ENCODE data around the gene LRRC36. TPM values are rescaled to one million over a fixed set of nuclear protein-coding genes. Genes with fewer than 3 reads are reported as not detected.

Gene LRRC36
- total and polyA plus RNA-seq, 2 of the 13 experiments (the other 11 are each of a cell fraction or from before 2014, with no cell fraction given): 0.12 to 0.15 TPM

- no peak for DNase-seq (ENCODE audit: low spot score)
- in situ Hi-C loops (cut with HindIII; ENCODE audit: extremely low pct_ligation_motif_present, low pct_unique_long_range_greater_than_20kb): no loop called here
- no peak overlapping the region for H3K4me3 ChIP-seq (replicated peaks in 1 of 3; ENCODE audit: insufficient read depth in 1 of 3, low read depth in 2 of 3, low read length in 3 of 3)
- ChIA-PET POLR2A (interaction anchor here (1.1 kb wide), 1 partner anchor 11 kb away, joined by 3 read pairs; no protein-coding TSS in a partner anchor), CTCF (ENCODE audit: low intra/inter-chr PET ratio, low total read pairs) (interaction anchor here (2.3 kb wide), 1 partner anchor 138 kb away, joined by 7 read pairs; the partner anchor contains the start of gene PLEKHG4)
- H3K4me1 ChIP-seq (ENCODE audit: insufficient read depth, low read length): peaks cover 32% of the 10 kb centered on the region
- no peaks in the 10 kb centered on the region for H3K9me3 ChIP-seq (ENCODE audit: low read length)
- BruUV-seq (replicated peaks): no TSS peak
- H2AFZ ChIP-seq (ENCODE audit: low read length): no peak overlapping the region
- no peak overlapping the region for H3K9ac ChIP-seq (ENCODE audit: insufficient read depth, low read depth, low read length)
- H3K4me2 ChIP-seq (ENCODE audit: low read depth, low read length): no peak overlapping the region
- no peaks in the 10 kb centered on the region for H4K20me1 ChIP-seq (ENCODE audit: insufficient read depth, low read length)
- H3K79me2 ChIP-seq (ENCODE audit: insufficient read depth, low read length): no peaks in the 10 kb centered on the region
- peaks cover under 1 to 17% of the 10 kb centered on the region in 2 experiments; a peak in 3 of 5 replicates for H3K27me3 ChIP-seq (ENCODE audit: control insufficient read depth in 1 of 2, insufficient read depth in 2 of 2, low read length in 2 of 2)
- no peak for ATAC-seq
- 7% methylated on average over 2 of the region's 2 CpGs for whole genome bisulfite sequencing (ENCODE audit: low lambda C conversion rate)
- FAIRE-seq: no peak
- intact Hi-C loops (cut with micrococcal nuclease; ENCODE audit: unreplicated experiment): loop anchor here (2.0 kb wide), 1 partner anchor 91 kb away; the partner anchor contains the start of genes KCTD19 and LRRC36
- no peak overlapping the region for H3K27ac ChIP-seq (ENCODE audit: extremely low read length, insufficient read depth, low read length)
- H3K36me3 ChIP-seq (replicated peaks in 1 of 2; ENCODE audit: control insufficient read depth in 1 of 2, insufficient read depth in 2 of 2, low read length in 2 of 2): no peaks in the 10 kb centered on the region
- no peak for TF ChIP-seq HDAC6 (IDR thresholded peaks at IDR 0.05; ENCODE audit: low read depth, low read length)
- no peak for TF ChIP-seq IRF2 (CRISPR knock-in tag; IDR thresholded peaks at IDR 0.05)
- TF ChIP-seq ELK4 (CRISPR knock-in tag; IDR thresholded peaks at IDR 0.05; ENCODE audit: borderline replicate concordance): no peak
- TF ChIP-seq ARID3A (IDR thresholded peaks at IDR 0.05; ENCODE audit: low read depth, low read length): no peak
- TF ChIP-seq SP4 (CRISPR knock-in tag; IDR thresholded peaks at IDR 0.05): no peak
- no peak for TF ChIP-seq MEF2D (CRISPR knock-in tag; IDR thresholded peaks at IDR 0.05)
- TF ChIP-seq ELF4 (CRISPR knock-in tag; IDR thresholded peaks at IDR 0.05; ENCODE audit: borderline replicate concordance): no peak
- TF ChIP-seq TMF1 (CRISPR knock-in tag; IDR thresholded peaks at IDR 0.05; ENCODE audit: low read depth): no peak
- TF ChIP-seq HCFC1 (IDR thresholded peaks at IDR 0.05; ENCODE audit: low read depth, low read length): no peak
- TF ChIP-seq MNT (IDR thresholded peaks at IDR 0.05): no peak
- TF ChIP-seq TP53 (CRISPR knock-in tag; conservative IDR thresholded peaks at IDR 0.05): no peak
Measured at GRCh38 chr16:67417333-67418061, 90.9 kb downstream of the LRRC36 start.
